OCI-LY7 (cell line): ENCODE results near the gene RMND5B. TPM values are rescaled to one million over a fixed set of nuclear protein-coding genes. Genes with fewer than 3 reads are reported as not detected.

Experiments used
- BruUV-seq: library from RNA; stranded (reverse); fragments of 400-500 nt; replicated peaks from 2 replicates; lab custom pipeline; 2021; lab: Mats Ljungman, UMichigan
- CTCF ChIA-PET: fragments of 300-600 bp; sonication (Branson Sonifier 250); formaldehyde crosslinking; loops from one replicate; lab custom pipeline; 2022; ENCODE audit warnings: antibody characterized with exemption; ENCODE audit not compliant: unreplicated experiment; lab: Charles Lee
- POLR2A ChIA-PET: fragments of 300-600 bp; sonication (Branson Sonifier 250); formaldehyde crosslinking; loops from one replicate; lab custom pipeline; 2022; ENCODE audit warnings: antibody characterized with exemption; lab: Charles Lee
- DNase-seq: peaks from one replicate; pipeline ENCODE4 v3.0.0-alpha.2; 2015; ENCODE audit warnings: low spot score
- H2AFZ ChIP-seq: fragments of 200-600 bp; sonication (generic), shearing (Covaris generic); 2 replicates; pipeline ENCODE4 v1.6.1; 2014; ENCODE audit warnings: mild to moderate bottlenecking, antibody characterized with exemption, low read length, moderate library complexity
- H3K27ac ChIP-seq: fragments of 200-600 bp; sonication (generic); 2 replicates; pipeline ENCODE4 v1.5.1; 2014; ENCODE audit warnings: mixed run types, low read depth, mild to moderate bottlenecking, moderate library complexity, low read length, inconsistent platforms; ENCODE audit not compliant: poor library complexity, severe bottlenecking
- H3K36me3 ChIP-seq: fragments of 200-600 bp; sonication (generic); 2 replicates; pipeline ENCODE4 v1.6.1; 2014; ENCODE audit warnings: mild to moderate bottlenecking, antibody characterized with exemption, low read length, moderate library complexity, mixed read lengths; ENCODE audit not compliant: insufficient read depth
- H3K4me1 ChIP-seq: fragments of 200-600 bp; sonication (generic); 2 replicates; pipeline ENCODE4 v1.5.1; 2014; ENCODE audit warnings: mild to moderate bottlenecking, low read length; ENCODE audit not compliant: insufficient read depth, poor library complexity, severe bottlenecking
- H3K4me2 ChIP-seq: fragments of 200-600 bp; sonication (generic); 2 replicates; pipeline ENCODE4 v1.6.1; 2014; ENCODE audit warnings: mild to moderate bottlenecking, low read length
- H3K4me3 ChIP-seq: fragments of 200-600 bp; sonication (generic); 2 replicates; pipeline ENCODE4 v1.5.1; 2014; ENCODE audit warnings: mild to moderate bottlenecking, low read depth, low read length; ENCODE audit not compliant: poor library complexity, severe bottlenecking
- H3K79me2 ChIP-seq: fragments of 200-600 bp; sonication (generic); 2 replicates; pipeline ENCODE4 v1.6.1; 2016; ENCODE audit warnings: low read depth, mild to moderate bottlenecking, low read length, moderate library complexity, mixed read lengths; ENCODE audit not compliant: insufficient read depth
- H3K9me2 ChIP-seq: fragments of 200-600 bp; sonication (generic); 2 replicates; pipeline ENCODE4 v1.6.1; 2016; ENCODE audit warnings: mild to moderate bottlenecking, low read length, mixed read lengths; ENCODE audit not compliant: insufficient read depth
- H3K9me3 ChIP-seq: fragments of 200-600 bp; sonication (generic); 2 replicates; pipeline ENCODE4 v1.6.1; 2014; ENCODE audit warnings: mild to moderate bottlenecking, mixed run types, low read length, mixed read lengths
- H4K20me1 ChIP-seq: fragments of 200-600 bp; sonication (generic); 2 replicates; pipeline ENCODE4 v1.6.1; 2014; ENCODE audit warnings: mild to moderate bottlenecking, antibody characterized with exemption, low read length, moderate library complexity, mixed read lengths; ENCODE audit not compliant: insufficient read depth
- CTCF ChIP-seq: fragments of 200-600 bp; sonication (generic); conservative IDR thresholded peaks from 2 replicates; pipeline ENCODE4 v1.5.1; 2014; ENCODE audit warnings: mild to moderate bottlenecking, antibody characterized with exemption, low read length, moderate library complexity, mixed read lengths
- EZH2phosphoT487 ChIP-seq: fragments of 200-600 bp; sonication (generic); IDR thresholded peaks from 2 replicates; pipeline ENCODE4 v1.6.1; 2018; ENCODE audit warnings: low read depth, borderline replicate concordance, mild to moderate bottlenecking, mixed run types, antibody characterized with exemption, low read length, moderate library complexity, mixed read lengths
- intact Hi-C: fragments of 100-400 bp; cut with micrococcal nuclease; formaldehyde crosslinking; loops from one replicate; pipeline ENCODE4 v1.10.0; 2022; ENCODE audit not compliant: unreplicated experiment
- total RNA-seq, 2 experiments: library from RNA; depleted of rRNA in 1 of 2; stranded (reverse); fragments of >200 nt in 1 of 2; shearing (Covaris generic) in 1 of 2; gene quantifications; 2 replicates each; pipeline ENCODE4 v1.2.3, GENCODE V29; 2014 to 2022

Gene RMND5B
- total RNA-seq, 2 experiments from 2014 or later = 63.2 to 68.3 TPM

DNA sequence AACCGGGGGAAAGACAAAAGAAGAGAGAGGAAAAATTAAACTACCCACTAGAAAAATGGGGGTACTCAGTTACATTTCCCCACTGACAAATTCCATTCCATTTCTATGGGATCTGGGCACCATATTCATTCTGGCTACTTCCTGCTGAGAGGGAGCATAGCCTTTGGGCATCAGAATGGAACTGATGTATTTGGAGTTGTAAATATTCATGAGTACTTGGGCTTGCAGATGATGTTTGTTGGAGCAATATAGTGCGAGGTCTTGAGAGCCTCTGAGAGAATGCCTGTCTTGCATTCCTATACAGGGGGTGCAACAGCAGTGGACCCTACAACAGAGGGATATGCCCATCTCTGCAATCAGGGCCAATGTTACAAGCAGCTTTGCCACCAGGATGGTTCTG lies 39.6 kb downstream of the RMND5B start:
- DNase-seq = no peak
- Histone ChIP-seq H3K36me3 (no peaks in the 10 kb centered on the region), H2AFZ (no peak overlapping the region), H3K4me2 (no peak overlapping the region), H3K9me2 (no peaks in the 10 kb centered on the region), H3K79me2 (no peaks in the 10 kb centered on the region), H3K4me3 (no peak overlapping the region), H3K4me1 (peaks cover 5% of the 10 kb centered on the region), H3K9me3 (no peaks in the 10 kb centered on the region), H3K27ac (no peak overlapping the region), H4K20me1 (no peaks in the 10 kb centered on the region)
- TF ChIP-seq EZH2phosphoT487 (no peak), CTCF (no peak)
- CTCF ChIA-PET = no interaction called here
- POLR2A ChIA-PET = interaction anchor here (0.6 kb wide), 1 partner anchor 396 kb away, joined by 3 read pairs; no protein-coding TSS in a partner anchor
- BruUV-seq = no TSS peak
- intact Hi-C loops = no loop called here

- no peak overlapping the region for H3K27ac ChIP-seq
- DNase-seq = no peak
- no peak overlapping the region for H2AFZ ChIP-seq
- H3K4me1 ChIP-seq = no peaks in the 10 kb centered on the region
- BruUV-seq = no TSS peak
- intact Hi-C loops = no loop called here
- no peak overlapping the region for H3K4me3 ChIP-seq
- H3K9me2 ChIP-seq = no peaks in the 10 kb centered on the region
- H3K9me3 ChIP-seq = peaks cover 1% of the 10 kb centered on the region; the same call in 1 of the 2 replicates
- TF ChIP-seq CTCF (no peak), EZH2phosphoT487 (no peak)
- no peaks in the 10 kb centered on the region for H3K36me3 ChIP-seq
- ChIA-PET POLR2A (interaction anchor here (0.6 kb wide), 1 partner anchor 10 kb away, joined by 3 read pairs; no protein-coding TSS in a partner anchor), CTCF (no interaction called here)
- no peak overlapping the region for H3K4me2 ChIP-seq
- H3K79me2 ChIP-seq = no peaks in the 10 kb centered on the region
- no peaks in the 10 kb centered on the region for H4K20me1 ChIP-seq
Observed at GRCh38 chr5:178174456-178174855, 43.6 kb downstream of the RMND5B start.

GRCh38 chr5:178176791-178177190 lies 46.0 kb downstream of the RMND5B start:
- ChIA-PET CTCF (no interaction called here), POLR2A (no interaction called here)
- H3K4me1 ChIP-seq = peaks cover 1% of the 10 kb centered on the region
- BruUV-seq = no TSS peak
- intact Hi-C loops = no loop called here
- no peaks in the 10 kb centered on the region for H3K36me3 ChIP-seq
- no peaks in the 10 kb centered on the region for H4K20me1 ChIP-seq
- no peak overlapping the region for H3K4me3 ChIP-seq
- H3K9me2 ChIP-seq = no peaks in the 10 kb centered on the region
- H3K79me2 ChIP-seq = no peaks in the 10 kb centered on the region
- H3K9me3 ChIP-seq = peaks cover 4% of the 10 kb centered on the region; the same call in 1 of the 2 replicates
- H2AFZ ChIP-seq = no peak overlapping the region
- TF ChIP-seq CTCF (no peak), EZH2phosphoT487 (no peak)
- H3K4me2 ChIP-seq = no peak overlapping the region
- DNase-seq = no peak
- no peak overlapping the region for H3K27ac ChIP-seq
